GM12878 (cell line): Measurements from ENCODE around the gene TRABD2A. TPM values are rescaled to one million over a fixed set of nuclear protein-coding genes. Genes with fewer than 3 reads are reported as not detected.

Experiments
- ATAC-seq: fragments of 200-7000 bp; cut with Tn5 transposase; 3 replicates; pipeline ENCODE4 v1.9.1; 2020; ENCODE audit warnings: mild to moderate bottlenecking, moderate library complexity
- BruUV-seq: library from RNA; stranded (reverse); fragments of 400-500 nt; replicated peaks from 2 replicates; lab custom pipeline; 2021; lab: Mats Ljungman, UMichigan
- CTCF ChIA-PET: fragments of 300-600 bp; sonication (Branson Sonifier 250); formaldehyde crosslinking; extraction: SDS; loops from one replicate; lab custom pipeline; 2021; ENCODE audit warnings: inconsistent platforms; lab: Yijun Ruan, JAX
- POLR2A ChIA-PET: fragments of 350-600 bp; formaldehyde crosslinking; extraction: SDS; loops from one replicate; lab custom pipeline; 2021; ENCODE audit warnings: inconsistent platforms; lab: Charles Lee
- RAD21 ChIA-PET: fragments of 300-600 bp; sonication (Branson Sonifier 250); formaldehyde crosslinking; loops from one replicate; lab custom pipeline; 2023; ENCODE audit warnings: antibody characterized with exemption; ENCODE audit not compliant: unreplicated experiment; lab: Charles Lee
- SMC1A ChIA-PET: fragments of 300-600 bp; sonication (Branson Sonifier 250); formaldehyde crosslinking; loops from one replicate; lab custom pipeline; 2023; ENCODE audit not compliant: unreplicated experiment, uncharacterized antibody; lab: Charles Lee
- DNase-seq: peaks from one replicate; pipeline ENCODE4 v3.0.0-alpha.2; 2011; ENCODE audit warnings: low read depth, low spot score
- FAIRE-seq: peaks from 3 replicates; lab custom pipeline; 2011; peaks lifted over from hg19 to GRCh38; lab: Jason Lieb, UNC
- H2AFZ ChIP-seq: 2 replicates; pipeline ENCODE4 v1.6.0; 2011; ENCODE audit warnings: low read depth, low read length, control low read depth; ENCODE audit not compliant: control insufficient read depth
- H3K27ac ChIP-seq: 2 replicates; pipeline ENCODE4 v1.5.1; 2011; ENCODE audit warnings: control low read depth; ENCODE audit not compliant: control insufficient read depth, insufficient read depth
- H3K27me3 ChIP-seq, 2 experiments: replicated peaks in 1 of 2; 2 replicates each; pipeline versions ENCODE4 v1.6.0 to v1.6.1; 2011; ENCODE audit warnings: low read length in 1 of 2; ENCODE audit not compliant: control insufficient read depth in 2 of 2, insufficient read depth in 2 of 2
- H3K36me3 ChIP-seq, 2 experiments: 2 replicates each; pipeline ENCODE4 v1.5.1; 2011; ENCODE audit warnings: low read length in 1 of 2; ENCODE audit not compliant: control insufficient read depth in 2 of 2, insufficient read depth in 2 of 2
- H3K4me1 ChIP-seq: 2 replicates; pipeline ENCODE4 v1.6.1; 2011; ENCODE audit warnings: mild to moderate bottlenecking, low read length, moderate library complexity, mixed read lengths; ENCODE audit not compliant: control insufficient read depth, insufficient read depth
- H3K4me2 ChIP-seq: 2 replicates; pipeline ENCODE4 v1.6.0; 2011; ENCODE audit warnings: control low read depth; ENCODE audit not compliant: control insufficient read depth, insufficient read depth
- H3K4me3 ChIP-seq: fragments of 200-600 bp; sonication (generic); 2 replicates; pipeline ENCODE4 v1.5.1; 2016
- H3K79me2 ChIP-seq: 2 replicates; pipeline ENCODE4 v1.6.0; 2011; ENCODE audit warnings: low read length; ENCODE audit not compliant: control insufficient read depth, insufficient read depth
- H3K9ac ChIP-seq: 2 replicates; pipeline ENCODE4 v1.8.0; 2011; ENCODE audit warnings: low read length, control low read depth, mixed read lengths; ENCODE audit not compliant: control insufficient read depth, insufficient read depth
- H3K9me3 ChIP-seq: replicated peaks from 3 replicates; pipeline ENCODE4 v1.5.1; 2011; ENCODE audit warnings: mild to moderate bottlenecking, low read length; ENCODE audit not compliant: control insufficient read depth, insufficient read depth
- H4K20me1 ChIP-seq: 2 replicates; pipeline ENCODE4 v1.6.0; 2011; ENCODE audit not compliant: control insufficient read depth, insufficient read depth
- CHD4 ChIP-seq: fragments of 200-600 bp; sonication (generic); IDR thresholded peaks from 2 replicates; pipeline ENCODE4 v1.6.1; 2016; ENCODE audit warnings: mild to moderate bottlenecking
- ETV6 ChIP-seq, 2 experiments: fragments of 450-650 bp in 1 of 2; IDR thresholded peaks in 1 of 2; conservative IDR thresholded peaks in 1 of 2; 2 replicates each; pipeline ENCODE4 v1.6.1; 2014; ENCODE audit warnings: antibody characterized with exemption in 1 of 2, borderline replicate concordance in 1 of 2, low read depth in 1 of 2, mild to moderate bottlenecking in 1 of 2, moderate library complexity in 1 of 2
- JUND ChIP-seq: IDR thresholded peaks from 2 replicates; pipeline ENCODE4 v1.6.1; 2012; ENCODE audit warnings: low read depth, mild to moderate bottlenecking, low read length, improper control_type of control experiment, moderate library complexity
- LARP7 ChIP-seq: fragments of 450-650 bp; IDR thresholded peaks from 2 replicates; pipeline ENCODE4 v1.6.1; 2017; ENCODE audit warnings: mild to moderate bottlenecking
- TAF1 ChIP-seq: IDR thresholded peaks from 2 replicates; pipeline ENCODE4 v1.6.1; 2011; ENCODE audit warnings: mild to moderate bottlenecking, low read depth, low read length, borderline replicate concordance
- WGBS: methylation state at CpG from one replicate; pipeline ENCODE4 v1.1.6; 2016; ENCODE audit warnings: low lambda C conversion rate; ENCODE audit not compliant: insufficient replicate concordance, insufficient coverage; ENCODE audit errors: missing lambda C conversion rate; 5-methylcytosine and 5-hydroxymethylcytosine counted together
- in situ Hi-C: fragments of 300-500 bp; cut with MboI; formaldehyde crosslinking; loops from 9 replicates; pipeline ENCODE4 v1.14.3; 2018; ENCODE audit warnings: mixed read lengths
- intact Hi-C: fragments of 100-400 bp; cut with micrococcal nuclease; formaldehyde crosslinking; loops from one replicate; pipeline ENCODE4 v1.14.2; 2022; ENCODE audit not compliant: unreplicated experiment
- polyA plus RNA-seq, 11 experiments: library from polyadenylated mRNA; depleted of rRNA in 4 of 11; unstranded in 6 of 11; stranded (reverse) in 5 of 11; fragments of >200 nt; fragmentation: Nextera tagmentation in 4 of 11; fragmentation: Illumina TruSeq in 1 of 11; extraction: Ambion mirVana in 4 of 11; extraction: Trizol in 1 of 11; gene quantifications; 1 replicate in 1 of 11; 2 replicates in 10 of 11; pipeline versions ENCODE4 v1.2.1 to v1.2.3, GENCODE V29; 2011 to 2016; ENCODE audit warnings: inconsistent platforms in 2 of 11, missing spikeins in 2 of 11, low read depth in 1 of 11
- total RNA-seq, 4 experiments: library from RNA; depleted of rRNA in 3 of 4; stranded (reverse); fragments of >200 nt in 3 of 4; fragmentation: Illumina TruSeq in 1 of 4; extraction: Trizol in 1 of 4; gene quantifications; 2 replicates each; pipeline versions ENCODE4 v1.2.1 to v1.2.3, GENCODE V29; 2013 to 2021
- TF ChIP-seq, protein P1 (sequence below): fragments of 450-650 bp; formaldehyde crosslinking; IDR thresholded peaks from 2 replicates; pipeline ENCODE4 v1.4.0; 2022; ENCODE audit warnings: mild to moderate bottlenecking, moderate library complexity
- TF ChIP-seq, protein P2 (sequence below): fragments of 450-650 bp; conservative IDR thresholded peaks from 2 replicates; pipeline ENCODE4 v1.6.1; 2017; ENCODE audit warnings: mild to moderate bottlenecking, moderate library complexity
- TF ChIP-seq, protein P3 (sequence below): fragments of 450-650 bp; formaldehyde crosslinking; IDR thresholded peaks from 2 replicates; pipeline ENCODE4 v1.5.0; 2022; ENCODE audit warnings: mild to moderate bottlenecking, missing genetic modification characterization
- TF ChIP-seq, protein P4 (sequence below): IDR thresholded peaks from 2 replicates; pipeline ENCODE4 v1.6.1; 2012; ENCODE audit warnings: low read depth, low read length, improper control_type of control experiment
- TF ChIP-seq, protein P5 (sequence below): IDR thresholded peaks from 2 replicates; pipeline ENCODE4 v1.6.1; 2011; ENCODE audit warnings: borderline replicate concordance, low read depth, mild to moderate bottlenecking, moderate library complexity, mixed read lengths, low read length; ENCODE audit not compliant: insufficient read depth; ENCODE audit errors: extremely low read length
- TF ChIP-seq, protein P6 (sequence below): IDR thresholded peaks from 2 replicates; pipeline ENCODE4 v1.6.1; 2011; ENCODE audit warnings: low read depth, low read length, improper control_type of control experiment, borderline replicate concordance

TRABD2A gene
- total and polyA plus RNA-seq, 10 of the 15 experiments (the other 5 are each of a cell fraction or from before 2014, with no cell fraction given): 1.4 to 7.6 (median 4.1) TPM

DNA sequence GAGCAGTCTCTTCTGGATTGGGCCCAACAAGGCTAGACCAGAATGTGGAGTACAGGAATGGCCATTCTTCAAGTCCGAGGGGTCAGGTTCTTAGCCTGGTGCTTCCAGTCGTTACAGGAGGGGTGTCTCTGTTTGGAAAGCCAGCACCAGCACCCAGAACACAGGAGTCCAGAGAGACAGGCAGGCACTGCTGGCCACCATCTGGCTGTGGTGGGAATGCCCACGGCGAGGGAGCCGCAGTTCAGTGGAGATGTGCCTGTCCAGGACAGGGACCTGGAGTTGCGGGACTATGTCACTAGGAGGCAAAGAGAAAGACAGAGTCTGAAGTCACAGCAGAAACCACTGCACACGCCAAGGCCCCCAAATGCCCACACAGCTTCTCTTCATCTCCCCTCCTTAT, 59.1 kb downstream of the TRABD2A start:
- H3K9me3 ChIP-seq: no peaks in the 10 kb centered on the region; the same call in 2 of the 3 replicates
- no TSS peak for BruUV-seq
- CTCF ChIA-PET: no interaction called here
- TF ChIP-seq, protein P1, sequence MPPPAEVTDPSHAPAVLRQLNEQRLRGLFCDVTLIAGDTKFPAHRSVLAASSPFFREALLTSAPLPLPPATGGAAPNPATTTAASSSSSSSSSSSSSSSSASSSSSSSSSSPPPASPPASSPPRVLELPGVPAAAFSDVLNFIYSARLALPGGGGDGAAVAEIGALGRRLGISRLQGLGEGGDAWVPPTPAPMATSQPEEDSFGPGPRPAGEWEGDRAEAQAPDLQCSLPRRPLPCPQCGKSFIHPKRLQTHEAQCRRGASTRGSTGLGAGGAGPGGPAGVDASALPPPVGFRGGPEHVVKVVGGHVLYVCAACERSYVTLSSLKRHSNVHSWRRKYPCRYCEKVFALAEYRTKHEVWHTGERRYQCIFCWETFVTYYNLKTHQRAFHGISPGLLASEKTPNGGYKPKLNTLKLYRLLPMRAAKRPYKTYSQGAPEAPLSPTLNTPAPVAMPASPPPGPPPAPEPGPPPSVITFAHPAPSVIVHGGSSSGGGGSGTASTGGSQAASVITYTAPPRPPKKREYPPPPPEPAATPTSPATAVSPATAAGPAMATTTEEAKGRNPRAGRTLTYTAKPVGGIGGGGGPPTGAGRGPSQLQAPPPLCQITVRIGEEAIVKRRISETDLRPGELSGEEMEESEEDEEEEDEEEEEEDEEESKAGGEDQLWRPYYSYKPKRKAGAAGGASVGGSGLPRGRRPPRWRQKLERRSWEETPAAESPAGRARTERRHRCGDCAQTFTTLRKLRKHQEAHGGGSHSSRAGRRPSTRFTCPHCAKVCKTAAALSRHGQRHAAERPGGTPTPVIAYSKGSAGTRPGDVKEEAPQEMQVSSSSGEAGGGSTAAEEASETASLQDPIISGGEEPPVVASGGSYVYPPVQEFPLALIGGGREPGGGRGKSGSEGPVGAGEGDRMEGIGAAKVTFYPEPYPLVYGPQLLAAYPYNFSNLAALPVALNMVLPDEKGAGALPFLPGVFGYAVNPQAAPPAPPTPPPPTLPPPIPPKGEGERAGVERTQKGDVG (CRISPR knock-in tag): no peak
- TF ChIP-seq ETV6 (conservative IDR thresholded peaks at IDR 0.05 in 1 of 2, IDR thresholded peaks at IDR 0.05 in 1 of 2; ENCODE audit: borderline replicate concordance in 1 of 2, low read depth in 1 of 2) (no peak), JUND (no peak), CHD4 (no peak), LARP7 (no peak), TAF1 (no peak)
- TF ChIP-seq, protein P2, sequence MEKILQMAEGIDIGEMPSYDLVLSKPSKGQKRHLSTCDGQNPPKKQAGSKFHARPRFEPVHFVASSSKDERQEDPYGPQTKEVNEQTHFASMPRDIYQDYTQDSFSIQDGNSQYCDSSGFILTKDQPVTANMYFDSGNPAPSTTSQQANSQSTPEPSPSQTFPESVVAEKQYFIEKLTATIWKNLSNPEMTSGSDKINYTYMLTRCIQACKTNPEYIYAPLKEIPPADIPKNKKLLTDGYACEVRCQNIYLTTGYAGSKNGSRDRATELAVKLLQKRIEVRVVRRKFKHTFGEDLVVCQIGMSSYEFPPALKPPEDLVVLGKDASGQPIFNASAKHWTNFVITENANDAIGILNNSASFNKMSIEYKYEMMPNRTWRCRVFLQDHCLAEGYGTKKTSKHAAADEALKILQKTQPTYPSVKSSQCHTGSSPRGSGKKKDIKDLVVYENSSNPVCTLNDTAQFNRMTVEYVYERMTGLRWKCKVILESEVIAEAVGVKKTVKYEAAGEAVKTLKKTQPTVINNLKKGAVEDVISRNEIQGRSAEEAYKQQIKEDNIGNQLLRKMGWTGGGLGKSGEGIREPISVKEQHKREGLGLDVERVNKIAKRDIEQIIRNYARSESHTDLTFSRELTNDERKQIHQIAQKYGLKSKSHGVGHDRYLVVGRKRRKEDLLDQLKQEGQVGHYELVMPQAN: no peak
- TF ChIP-seq, protein P3, sequence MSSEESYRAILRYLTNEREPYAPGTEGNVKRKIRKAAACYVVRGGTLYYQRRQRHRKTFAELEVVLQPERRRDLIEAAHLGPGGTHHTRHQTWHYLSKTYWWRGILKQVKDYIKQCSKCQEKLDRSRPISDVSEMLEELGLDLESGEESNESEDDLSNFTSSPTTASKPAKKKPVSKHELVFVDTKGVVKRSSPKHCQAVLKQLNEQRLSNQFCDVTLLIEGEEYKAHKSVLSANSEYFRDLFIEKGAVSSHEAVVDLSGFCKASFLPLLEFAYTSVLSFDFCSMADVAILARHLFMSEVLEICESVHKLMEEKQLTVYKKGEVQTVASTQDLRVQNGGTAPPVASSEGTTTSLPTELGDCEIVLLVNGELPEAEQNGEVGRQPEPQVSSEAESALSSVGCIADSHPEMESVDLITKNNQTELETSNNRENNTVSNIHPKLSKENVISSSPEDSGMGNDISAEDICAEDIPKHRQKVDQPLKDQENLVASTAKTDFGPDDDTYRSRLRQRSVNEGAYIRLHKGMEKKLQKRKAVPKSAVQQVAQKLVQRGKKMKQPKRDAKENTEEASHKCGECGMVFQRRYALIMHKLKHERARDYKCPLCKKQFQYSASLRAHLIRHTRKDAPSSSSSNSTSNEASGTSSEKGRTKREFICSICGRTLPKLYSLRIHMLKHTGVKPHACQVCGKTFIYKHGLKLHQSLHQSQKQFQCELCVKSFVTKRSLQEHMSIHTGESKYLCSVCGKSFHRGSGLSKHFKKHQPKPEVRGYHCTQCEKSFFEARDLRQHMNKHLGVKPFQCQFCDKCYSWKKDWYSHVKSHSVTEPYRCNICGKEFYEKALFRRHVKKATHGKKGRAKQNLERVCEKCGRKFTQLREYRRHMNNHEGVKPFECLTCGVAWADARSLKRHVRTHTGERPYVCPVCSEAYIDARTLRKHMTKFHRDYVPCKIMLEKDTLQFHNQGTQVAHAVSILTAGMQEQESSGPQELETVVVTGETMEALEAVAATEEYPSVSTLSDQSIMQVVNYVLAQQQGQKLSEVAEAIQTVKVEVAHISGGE (CRISPR knock-in tag): no peak
- TF ChIP-seq, protein P4, sequence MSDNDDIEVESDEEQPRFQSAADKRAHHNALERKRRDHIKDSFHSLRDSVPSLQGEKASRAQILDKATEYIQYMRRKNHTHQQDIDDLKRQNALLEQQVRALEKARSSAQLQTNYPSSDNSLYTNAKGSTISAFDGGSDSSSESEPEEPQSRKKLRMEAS: no peak
- TF ChIP-seq, protein P5, sequence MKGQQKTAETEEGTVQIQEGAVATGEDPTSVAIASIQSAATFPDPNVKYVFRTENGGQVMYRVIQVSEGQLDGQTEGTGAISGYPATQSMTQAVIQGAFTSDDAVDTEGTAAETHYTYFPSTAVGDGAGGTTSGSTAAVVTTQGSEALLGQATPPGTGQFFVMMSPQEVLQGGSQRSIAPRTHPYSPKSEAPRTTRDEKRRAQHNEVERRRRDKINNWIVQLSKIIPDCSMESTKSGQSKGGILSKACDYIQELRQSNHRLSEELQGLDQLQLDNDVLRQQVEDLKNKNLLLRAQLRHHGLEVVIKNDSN: no peak
- TF ChIP-seq, protein P6, sequence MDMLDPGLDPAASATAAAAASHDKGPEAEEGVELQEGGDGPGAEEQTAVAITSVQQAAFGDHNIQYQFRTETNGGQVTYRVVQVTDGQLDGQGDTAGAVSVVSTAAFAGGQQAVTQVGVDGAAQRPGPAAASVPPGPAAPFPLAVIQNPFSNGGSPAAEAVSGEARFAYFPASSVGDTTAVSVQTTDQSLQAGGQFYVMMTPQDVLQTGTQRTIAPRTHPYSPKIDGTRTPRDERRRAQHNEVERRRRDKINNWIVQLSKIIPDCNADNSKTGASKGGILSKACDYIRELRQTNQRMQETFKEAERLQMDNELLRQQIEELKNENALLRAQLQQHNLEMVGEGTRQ: no peak

More for the DNA sequence above, 59.1 kb downstream of the TRABD2A start:
- DNase-seq (no peak), FAIRE-seq (no peak), ATAC-seq (no peak)
- no peaks in the 10 kb centered on the region for H3K36me3 ChIP-seq
- RAD21 ChIA-PET: no interaction called here
- H4K20me1 ChIP-seq: no peaks in the 10 kb centered on the region
- in situ Hi-C loops (no loop called here), intact Hi-C loops (no loop called here)
- H3K4me3 ChIP-seq: no peak overlapping the region
- H3K4me1 ChIP-seq: peaks cover 9% of the 10 kb centered on the region
- POLR2A ChIA-PET: no interaction called here
- H3K9ac ChIP-seq: no peak overlapping the region
- SMC1A ChIA-PET: no interaction called here
- no peak overlapping the region for H3K27ac ChIP-seq
- no peaks in the 10 kb centered on the region for H3K79me2 ChIP-seq
- whole genome bisulfite sequencing: 80% methylated on average over 7 of the region's 7 CpGs
- no peak overlapping the region for H2AFZ ChIP-seq
- no peaks in the 10 kb centered on the region; a peak in 1 of 4 replicates for H3K27me3 ChIP-seq
- no peak overlapping the region for H3K4me2 ChIP-seq
